Measurements from ENCODE around the gene SLC17A4.

SLC17A4 gene

GRCh38 chr6:25764611-25765010 is 10.1 kb downstream of the SLC17A4 start:
- TF ChIP-seq, protein P1, sequence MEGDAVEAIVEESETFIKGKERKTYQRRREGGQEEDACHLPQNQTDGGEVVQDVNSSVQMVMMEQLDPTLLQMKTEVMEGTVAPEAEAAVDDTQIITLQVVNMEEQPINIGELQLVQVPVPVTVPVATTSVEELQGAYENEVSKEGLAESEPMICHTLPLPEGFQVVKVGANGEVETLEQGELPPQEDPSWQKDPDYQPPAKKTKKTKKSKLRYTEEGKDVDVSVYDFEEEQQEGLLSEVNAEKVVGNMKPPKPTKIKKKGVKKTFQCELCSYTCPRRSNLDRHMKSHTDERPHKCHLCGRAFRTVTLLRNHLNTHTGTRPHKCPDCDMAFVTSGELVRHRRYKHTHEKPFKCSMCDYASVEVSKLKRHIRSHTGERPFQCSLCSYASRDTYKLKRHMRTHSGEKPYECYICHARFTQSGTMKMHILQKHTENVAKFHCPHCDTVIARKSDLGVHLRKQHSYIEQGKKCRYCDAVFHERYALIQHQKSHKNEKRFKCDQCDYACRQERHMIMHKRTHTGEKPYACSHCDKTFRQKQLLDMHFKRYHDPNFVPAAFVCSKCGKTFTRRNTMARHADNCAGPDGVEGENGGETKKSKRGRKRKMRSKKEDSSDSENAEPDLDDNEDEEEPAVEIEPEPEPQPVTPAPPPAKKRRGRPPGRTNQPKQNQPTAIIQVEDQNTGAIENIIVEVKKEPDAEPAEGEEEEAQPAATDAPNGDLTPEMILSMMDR (IDR thresholded peaks at IDR 0.05; ENCODE audit: insufficient read depth, low read depth, low read length, missing control alignments), result no peak
- no peak for DNase-seq (ENCODE audit: low read depth)
- no peak overlapping the region for H3K4me3 ChIP-seq (ENCODE audit: low read length)

DNA sequence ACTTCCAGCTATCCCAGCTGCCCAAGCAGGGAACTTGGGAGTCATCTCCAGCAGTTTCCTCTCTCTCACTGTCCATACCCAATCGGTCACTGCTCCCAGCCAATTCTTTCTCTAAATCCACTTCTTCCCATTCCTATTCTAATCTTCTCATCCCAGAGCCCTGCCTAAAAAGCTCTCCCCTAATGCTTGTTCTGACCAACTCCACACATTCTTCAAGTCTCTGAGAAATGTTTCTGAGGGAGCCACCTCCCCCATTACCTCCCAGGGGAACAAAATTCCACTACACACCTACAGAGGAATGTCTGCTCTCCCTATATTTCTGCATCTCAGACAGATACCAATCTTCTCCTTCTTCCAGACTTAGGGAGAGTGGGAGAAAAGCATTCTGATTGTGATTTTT is 14.0 kb downstream of the SLC17A4 start:
- no peak for DNase-seq (ENCODE audit: low read depth)
- no peak overlapping the region for H3K4me3 ChIP-seq (ENCODE audit: low read length)
- TF ChIP-seq, protein P1 (IDR thresholded peaks at IDR 0.05; ENCODE audit: insufficient read depth, low read depth, low read length, missing control alignments), result no peak

DNA sequence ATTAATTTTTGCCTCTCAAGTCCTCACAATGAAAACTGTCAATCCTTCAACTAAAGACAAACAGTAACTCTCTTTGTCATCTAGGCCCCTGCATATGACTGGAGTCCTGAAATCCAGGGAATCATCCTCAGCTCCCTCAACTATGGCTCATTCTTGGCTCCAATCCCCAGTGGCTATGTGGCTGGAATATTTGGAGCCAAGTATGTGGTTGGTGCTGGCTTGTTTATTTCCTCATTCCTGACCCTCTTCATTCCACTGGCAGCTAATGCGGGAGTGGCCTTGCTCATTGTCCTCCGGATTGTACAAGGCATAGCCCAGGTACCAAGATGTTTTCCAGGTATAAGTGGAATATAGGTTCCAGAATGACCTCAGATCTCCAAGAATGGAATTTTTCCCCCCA is 15.4 kb downstream of the SLC17A4 start:
- TF ChIP-seq, protein P1 (IDR thresholded peaks at IDR 0.05; ENCODE audit: insufficient read depth, low read depth, low read length, missing control alignments), result no peak
- DNase-seq (ENCODE audit: low read depth), result peak; percentile 40
- no peak overlapping the region for H3K4me3 ChIP-seq (ENCODE audit: low read length)

DNA sequence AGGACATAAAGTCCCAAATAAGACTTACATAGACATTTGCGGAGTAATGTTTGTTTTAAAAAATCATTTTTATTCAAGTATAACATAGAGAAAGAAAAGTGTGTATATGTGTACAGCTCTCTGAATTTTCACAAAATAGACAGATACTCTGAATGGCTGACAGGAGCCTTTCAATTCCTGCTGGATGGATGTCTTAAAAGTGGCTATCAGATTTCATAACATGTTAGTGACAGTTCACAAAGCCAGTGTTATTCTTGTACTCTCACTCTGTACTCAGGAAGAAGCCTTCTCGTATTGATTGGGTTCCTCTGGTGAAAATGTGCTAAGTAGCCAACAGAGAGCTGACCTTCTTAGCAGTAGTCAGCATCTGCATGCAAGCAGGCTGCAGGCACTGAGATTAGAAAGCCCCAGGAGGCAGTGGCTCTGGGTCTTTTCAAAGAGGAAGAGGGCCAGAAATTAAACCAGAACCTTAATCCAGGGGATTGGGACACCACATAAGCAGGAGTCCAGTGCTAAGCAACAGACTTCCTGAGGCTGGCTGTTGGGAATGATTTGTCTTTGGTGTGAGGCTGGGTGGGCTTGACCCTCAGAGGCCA is 19.7 kb downstream of the SLC17A4 start:
- H3K4me3 ChIP-seq (ENCODE audit: low read length), result no peak overlapping the region
- DNase-seq (ENCODE audit: low read depth), result no peak
- TF ChIP-seq, protein P1 (IDR thresholded peaks at IDR 0.05; ENCODE audit: insufficient read depth, low read depth, low read length, missing control alignments), result no peak

GRCh38 chr6:25777031-25777430 is 22.5 kb downstream of the SLC17A4 start:
- DNase-seq (ENCODE audit: low read depth), result no peak
- no peak overlapping the region for H3K4me3 ChIP-seq (ENCODE audit: low read length)
- TF ChIP-seq, protein P1 (IDR thresholded peaks at IDR 0.05; ENCODE audit: insufficient read depth, low read depth, low read length, missing control alignments), result no peak

GRCh38 chr6:25777856-25778649 is 23.5 kb downstream of the SLC17A4 start:
- TF ChIP-seq, protein P1 (IDR thresholded peaks at IDR 0.05; ENCODE audit: insufficient read depth, low read depth, low read length, missing control alignments), result no peak
- no peak overlapping the region for H3K4me3 ChIP-seq (ENCODE audit: low read length)
- no peak for DNase-seq (ENCODE audit: low read depth)
